Astrocyte (in vitro differentiated cells and primary cell): ENCODE measurements around the gene USF3.

Experiments used
- EZH2 ChIP-seq: IDR thresholded peaks from 2 replicates; pipeline ENCODE4 v1.6.1; 2012; ENCODE audit warnings: mild to moderate bottlenecking, low read length, inconsistent platforms; ENCODE audit not compliant: insufficient read depth
- TF ChIP-seq, protein P1 (sequence below): IDR thresholded peaks from 2 replicates; pipeline ENCODE4 v1.5.1; 2011; ENCODE audit warnings: low read depth, mild to moderate bottlenecking, inconsistent platforms, low read length, moderate library complexity; ENCODE audit not compliant: insufficient read depth

DNA sequence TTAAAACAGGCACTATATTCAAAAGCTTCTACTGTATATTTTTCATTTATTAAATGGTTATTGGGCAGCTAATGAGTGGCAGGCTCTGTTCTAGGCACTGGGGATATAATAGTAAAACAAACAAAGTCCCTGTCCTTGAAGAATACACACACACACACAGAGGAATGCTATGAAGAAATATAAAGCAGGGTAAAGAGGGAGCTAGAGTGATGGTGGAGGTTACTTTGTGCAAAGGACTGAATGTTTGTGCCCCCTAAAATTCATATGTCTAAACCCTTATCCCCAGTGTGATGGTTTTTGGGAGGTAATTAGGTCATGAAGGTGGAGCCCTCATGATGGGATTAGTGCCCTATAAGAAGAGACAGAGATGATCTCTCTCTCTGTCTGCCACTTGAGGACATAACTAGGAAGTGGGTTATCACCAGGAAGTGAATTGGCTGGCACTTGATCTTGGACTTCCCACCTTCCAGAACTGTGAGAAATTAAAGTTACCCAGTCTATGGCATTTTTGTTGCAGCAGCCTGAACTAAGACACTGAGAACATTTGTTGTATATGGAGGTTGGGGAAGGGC, 31.8 kb downstream of the USF3 start:
- TF ChIP-seq EZH2: no peak
- TF ChIP-seq, protein P1, sequence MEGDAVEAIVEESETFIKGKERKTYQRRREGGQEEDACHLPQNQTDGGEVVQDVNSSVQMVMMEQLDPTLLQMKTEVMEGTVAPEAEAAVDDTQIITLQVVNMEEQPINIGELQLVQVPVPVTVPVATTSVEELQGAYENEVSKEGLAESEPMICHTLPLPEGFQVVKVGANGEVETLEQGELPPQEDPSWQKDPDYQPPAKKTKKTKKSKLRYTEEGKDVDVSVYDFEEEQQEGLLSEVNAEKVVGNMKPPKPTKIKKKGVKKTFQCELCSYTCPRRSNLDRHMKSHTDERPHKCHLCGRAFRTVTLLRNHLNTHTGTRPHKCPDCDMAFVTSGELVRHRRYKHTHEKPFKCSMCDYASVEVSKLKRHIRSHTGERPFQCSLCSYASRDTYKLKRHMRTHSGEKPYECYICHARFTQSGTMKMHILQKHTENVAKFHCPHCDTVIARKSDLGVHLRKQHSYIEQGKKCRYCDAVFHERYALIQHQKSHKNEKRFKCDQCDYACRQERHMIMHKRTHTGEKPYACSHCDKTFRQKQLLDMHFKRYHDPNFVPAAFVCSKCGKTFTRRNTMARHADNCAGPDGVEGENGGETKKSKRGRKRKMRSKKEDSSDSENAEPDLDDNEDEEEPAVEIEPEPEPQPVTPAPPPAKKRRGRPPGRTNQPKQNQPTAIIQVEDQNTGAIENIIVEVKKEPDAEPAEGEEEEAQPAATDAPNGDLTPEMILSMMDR: no peak
